ENCODE results near the gene WDR43.

DNA sequence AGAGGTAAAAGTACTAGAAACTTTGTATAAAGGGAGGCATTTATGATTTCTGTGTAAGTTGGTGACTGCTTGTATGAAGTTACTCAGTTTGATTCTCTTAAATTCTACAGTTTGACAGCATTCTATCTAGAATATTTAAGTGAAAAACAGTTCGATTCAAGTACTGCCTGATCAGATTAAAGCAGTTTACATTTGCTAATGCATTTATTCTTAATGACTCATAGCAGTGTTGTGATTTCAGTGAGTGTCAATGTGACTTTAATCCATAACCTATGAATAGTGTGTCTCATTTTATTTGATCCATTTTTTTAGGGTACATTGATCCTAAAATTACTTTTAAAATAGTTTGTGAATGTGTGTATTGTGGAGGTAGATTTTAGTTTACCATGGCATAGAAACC, 35.7 kb downstream of the WDR43 start:
- TF ChIP-seq, protein P1, sequence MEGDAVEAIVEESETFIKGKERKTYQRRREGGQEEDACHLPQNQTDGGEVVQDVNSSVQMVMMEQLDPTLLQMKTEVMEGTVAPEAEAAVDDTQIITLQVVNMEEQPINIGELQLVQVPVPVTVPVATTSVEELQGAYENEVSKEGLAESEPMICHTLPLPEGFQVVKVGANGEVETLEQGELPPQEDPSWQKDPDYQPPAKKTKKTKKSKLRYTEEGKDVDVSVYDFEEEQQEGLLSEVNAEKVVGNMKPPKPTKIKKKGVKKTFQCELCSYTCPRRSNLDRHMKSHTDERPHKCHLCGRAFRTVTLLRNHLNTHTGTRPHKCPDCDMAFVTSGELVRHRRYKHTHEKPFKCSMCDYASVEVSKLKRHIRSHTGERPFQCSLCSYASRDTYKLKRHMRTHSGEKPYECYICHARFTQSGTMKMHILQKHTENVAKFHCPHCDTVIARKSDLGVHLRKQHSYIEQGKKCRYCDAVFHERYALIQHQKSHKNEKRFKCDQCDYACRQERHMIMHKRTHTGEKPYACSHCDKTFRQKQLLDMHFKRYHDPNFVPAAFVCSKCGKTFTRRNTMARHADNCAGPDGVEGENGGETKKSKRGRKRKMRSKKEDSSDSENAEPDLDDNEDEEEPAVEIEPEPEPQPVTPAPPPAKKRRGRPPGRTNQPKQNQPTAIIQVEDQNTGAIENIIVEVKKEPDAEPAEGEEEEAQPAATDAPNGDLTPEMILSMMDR (IDR thresholded peaks at IDR 0.05), result no peak
- TF ChIP-seq POLR2A (IDR thresholded peaks at IDR 0.05), result no peak

Measured in transverse colon (tissue), 3 donors.